ENCODE data around the gene SMARCA2.

Gene SMARCA2

DNA sequence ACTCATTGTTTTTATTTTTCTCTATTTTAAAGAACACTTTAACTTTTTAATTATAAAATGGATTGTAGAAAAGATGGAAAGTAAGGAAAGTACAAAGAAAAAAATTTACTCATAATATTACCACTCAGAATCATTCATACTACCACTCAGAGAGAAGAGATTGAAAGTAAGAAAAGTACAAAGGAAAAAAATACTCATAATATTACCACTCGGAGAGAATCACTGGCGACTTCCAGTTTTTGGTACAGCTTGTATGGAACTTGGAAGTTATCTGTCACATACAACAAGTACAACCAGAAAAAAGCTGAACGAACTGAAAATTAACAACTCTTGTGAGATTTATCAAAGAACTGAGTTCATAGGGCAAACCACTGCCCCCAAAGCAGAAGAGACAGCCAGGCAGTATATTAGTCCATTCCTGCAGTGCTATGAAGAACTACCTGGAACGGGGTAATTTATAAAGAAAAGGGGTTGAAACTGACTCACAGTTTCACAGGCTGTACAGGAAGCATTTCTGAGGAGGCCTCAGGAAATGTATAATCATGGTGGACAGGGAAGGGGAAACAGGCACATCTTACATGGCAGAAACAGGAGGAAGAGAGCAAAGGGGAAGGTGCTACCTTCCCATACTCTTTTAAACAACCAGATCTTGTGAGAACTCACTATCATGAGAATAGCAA lies 183.9 kb downstream of the SMARCA2 start:
- no peak overlapping the region for H3K4me3 ChIP-seq (ENCODE audit: low read length)
- TF ChIP-seq, protein P1, sequence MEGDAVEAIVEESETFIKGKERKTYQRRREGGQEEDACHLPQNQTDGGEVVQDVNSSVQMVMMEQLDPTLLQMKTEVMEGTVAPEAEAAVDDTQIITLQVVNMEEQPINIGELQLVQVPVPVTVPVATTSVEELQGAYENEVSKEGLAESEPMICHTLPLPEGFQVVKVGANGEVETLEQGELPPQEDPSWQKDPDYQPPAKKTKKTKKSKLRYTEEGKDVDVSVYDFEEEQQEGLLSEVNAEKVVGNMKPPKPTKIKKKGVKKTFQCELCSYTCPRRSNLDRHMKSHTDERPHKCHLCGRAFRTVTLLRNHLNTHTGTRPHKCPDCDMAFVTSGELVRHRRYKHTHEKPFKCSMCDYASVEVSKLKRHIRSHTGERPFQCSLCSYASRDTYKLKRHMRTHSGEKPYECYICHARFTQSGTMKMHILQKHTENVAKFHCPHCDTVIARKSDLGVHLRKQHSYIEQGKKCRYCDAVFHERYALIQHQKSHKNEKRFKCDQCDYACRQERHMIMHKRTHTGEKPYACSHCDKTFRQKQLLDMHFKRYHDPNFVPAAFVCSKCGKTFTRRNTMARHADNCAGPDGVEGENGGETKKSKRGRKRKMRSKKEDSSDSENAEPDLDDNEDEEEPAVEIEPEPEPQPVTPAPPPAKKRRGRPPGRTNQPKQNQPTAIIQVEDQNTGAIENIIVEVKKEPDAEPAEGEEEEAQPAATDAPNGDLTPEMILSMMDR (IDR thresholded peaks at IDR 0.05; ENCODE audit: insufficient read depth, low read depth, low read length, missing control alignments) = no peak
- DNase-seq (ENCODE audit: low read depth) = no peak

DNA sequence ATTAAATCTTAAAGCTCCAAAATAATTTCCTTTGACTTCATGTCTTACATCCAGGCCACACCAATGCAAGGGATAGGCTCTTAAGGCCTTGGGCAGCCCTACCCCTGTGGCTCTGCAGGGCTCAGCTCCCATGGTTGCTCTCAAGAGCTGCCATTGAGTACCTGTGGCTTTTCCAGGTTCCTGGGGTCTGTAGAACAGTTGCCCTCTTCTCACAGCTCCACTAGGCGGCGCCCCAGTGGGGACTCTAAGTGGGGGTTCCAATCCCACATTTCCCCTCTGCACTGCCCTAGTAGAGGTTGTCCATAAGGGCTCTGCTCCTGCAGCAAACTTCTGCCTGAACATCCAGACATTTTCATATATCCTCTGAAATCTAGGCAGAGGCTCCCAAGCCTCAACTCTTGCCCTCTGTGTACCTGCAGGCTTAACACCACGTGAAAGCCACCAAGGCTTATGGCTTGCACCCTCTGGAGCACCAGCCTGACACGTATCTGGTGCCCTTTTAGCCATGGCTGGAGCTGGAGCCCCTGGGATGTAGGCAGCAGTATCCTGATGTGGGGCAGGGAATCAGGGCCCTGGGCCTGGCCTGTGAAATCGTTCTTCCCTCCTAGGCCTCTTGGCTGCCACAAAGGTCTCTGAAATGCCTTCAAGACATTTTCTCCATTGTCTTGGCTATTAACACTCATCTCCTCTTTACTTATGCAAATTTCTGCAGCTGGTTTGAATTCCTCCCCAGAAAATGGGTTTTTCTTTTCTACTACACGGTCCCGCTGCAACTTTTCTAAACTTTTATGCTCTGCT lies 185.1 kb downstream of the SMARCA2 start:
- DNase-seq (ENCODE audit: low read depth) = no peak
- TF ChIP-seq, protein P1 (IDR thresholded peaks at IDR 0.05; ENCODE audit: insufficient read depth, low read depth, low read length, missing control alignments) = no peak
- H3K4me3 ChIP-seq (ENCODE audit: low read length) = no peak overlapping the region

DNA sequence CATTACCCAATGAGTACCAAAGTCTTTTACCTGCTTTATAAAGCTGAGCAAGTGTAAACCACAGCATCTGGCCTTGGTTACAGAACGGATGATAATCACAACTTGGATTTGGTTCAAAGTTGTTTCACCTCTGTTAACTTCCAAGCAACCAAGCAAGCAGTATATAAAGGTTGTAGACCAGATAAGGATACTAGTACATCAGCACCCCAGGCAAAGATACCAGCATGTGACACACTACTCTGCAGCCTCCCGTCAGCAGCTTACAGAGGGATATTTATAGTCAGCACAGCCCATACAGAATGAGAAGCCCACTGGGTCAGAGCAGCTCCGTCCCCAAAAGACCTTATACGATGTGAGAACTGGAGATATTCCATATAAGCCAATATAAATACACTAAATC lies 193.3 kb downstream of the SMARCA2 start:
- TF ChIP-seq, protein P1 (IDR thresholded peaks at IDR 0.05; ENCODE audit: insufficient read depth, low read depth, low read length, missing control alignments) = no peak
- no peak for DNase-seq (ENCODE audit: low read depth)
- no peak overlapping the region for H3K4me3 ChIP-seq (ENCODE audit: low read length)

DNA sequence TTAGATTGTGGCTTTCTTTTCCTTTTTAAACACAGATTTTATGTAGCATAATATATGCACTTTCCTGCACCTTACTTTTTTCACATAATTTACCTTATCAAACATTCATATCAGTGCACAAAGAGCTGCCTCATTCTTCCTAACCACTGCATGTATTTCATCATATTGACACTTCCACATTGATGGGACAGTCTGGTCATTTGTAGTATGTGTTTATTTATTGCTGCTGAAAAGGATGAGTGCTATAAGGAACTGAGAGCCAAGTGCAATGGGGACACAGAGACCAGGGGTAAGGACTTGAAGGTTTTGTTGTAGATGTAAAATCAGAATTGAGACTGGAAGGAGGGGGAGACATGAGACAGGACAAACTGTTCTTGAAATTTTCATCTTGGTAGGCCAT lies 193.8 kb downstream of the SMARCA2 start:
- TF ChIP-seq, protein P1 (IDR thresholded peaks at IDR 0.05; ENCODE audit: insufficient read depth, low read depth, low read length, missing control alignments) = no peak
- no peak for DNase-seq (ENCODE audit: low read depth)
- no peak overlapping the region for H3K4me3 ChIP-seq (ENCODE audit: low read length)

DNA sequence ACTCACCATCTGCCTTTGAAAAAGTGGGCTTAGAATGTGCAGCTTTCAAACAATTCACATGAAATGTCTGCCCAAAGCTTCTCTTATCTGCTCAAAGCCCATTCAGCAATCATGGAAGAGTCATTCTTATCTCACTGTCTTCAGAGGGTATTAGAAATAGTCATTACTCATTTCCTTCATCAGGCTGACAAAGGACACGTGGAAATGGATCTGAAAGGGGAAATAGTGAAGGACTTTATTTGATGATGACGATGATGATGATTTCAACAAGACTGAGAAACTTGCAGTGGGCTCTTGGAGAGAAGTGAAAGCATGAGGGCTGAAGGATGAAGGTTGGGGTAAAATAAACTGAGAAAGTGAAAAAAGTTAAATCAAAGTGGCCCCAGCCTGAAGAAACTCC lies 194.3 kb downstream of the SMARCA2 start:
- TF ChIP-seq, protein P1 (IDR thresholded peaks at IDR 0.05; ENCODE audit: insufficient read depth, low read depth, low read length, missing control alignments) = no peak
- DNase-seq (ENCODE audit: low read depth) = no peak
- no peak overlapping the region for H3K4me3 ChIP-seq (ENCODE audit: low read length)

DNA sequence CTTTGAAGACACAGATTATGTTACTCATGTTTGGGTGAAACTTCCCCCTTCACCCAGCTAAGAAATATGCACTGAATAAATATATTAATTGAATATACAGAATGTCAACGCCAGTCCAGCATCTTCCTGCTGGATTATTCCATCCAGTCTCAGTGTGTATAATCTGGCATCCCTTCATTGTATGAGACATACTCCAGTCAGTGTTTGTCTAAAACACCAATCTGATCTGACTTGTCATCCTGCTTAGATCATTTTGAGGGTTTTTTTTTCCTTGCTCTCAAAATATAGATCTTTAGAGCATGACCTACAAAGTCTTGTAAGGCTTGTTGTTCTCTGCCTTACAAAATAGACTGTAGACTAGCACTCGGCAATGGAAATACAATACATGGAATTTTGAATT lies 195.1 kb downstream of the SMARCA2 start:
- TF ChIP-seq, protein P1 (IDR thresholded peaks at IDR 0.05; ENCODE audit: insufficient read depth, low read depth, low read length, missing control alignments) = no peak
- H3K4me3 ChIP-seq (ENCODE audit: low read length) = no peak overlapping the region
- peak; percentile 29 for DNase-seq (ENCODE audit: low read depth)
